Measurements from ENCODE around the gene RELB. TPM values are rescaled to one million over a fixed set of nuclear protein-coding genes. Genes with fewer than 3 reads are reported as not detected.

The RELB gene
- total and polyA plus RNA-seq, 9 of the 15 experiments (the other 6 are each of a cell fraction or from before 2014, with no cell fraction given): 0.15 to 1.1 (median 0.28) TPM; not detected in 2

DNA sequence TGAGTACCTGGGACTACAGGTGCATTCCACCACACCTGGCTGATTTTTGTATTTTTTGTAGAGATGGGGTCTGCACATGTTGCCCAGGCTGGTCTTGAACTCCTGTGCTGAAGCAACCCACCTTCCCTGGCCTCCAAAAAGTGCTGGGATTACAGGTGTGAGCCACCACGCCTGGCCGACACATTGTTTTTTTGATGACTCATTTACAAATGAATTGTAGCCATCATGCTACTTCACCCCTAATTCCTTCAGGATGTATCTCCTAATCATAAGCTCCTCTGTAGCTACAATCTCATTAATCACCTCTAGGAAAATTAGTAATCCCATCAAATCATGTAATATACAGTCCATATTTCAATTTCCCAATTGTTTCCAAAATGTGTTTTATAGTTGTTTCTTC, 17.9 kb downstream of the RELB start:
- in situ Hi-C loops (cut with MboI) (no loop called here), intact Hi-C loops (cut with micrococcal nuclease) (loop anchor here (5.0 to 10.0 kb wide), 3 partner anchors 168 to 316 kb away; partner anchors contain the start of gene EXOC3L2)
- Histone ChIP-seq H3K79me2 (ENCODE audit: control insufficient read depth, insufficient read depth, low read length) (no peaks in the 10 kb centered on the region), H3K4me3 (no peak overlapping the region), H3K36me3 (ENCODE audit: control insufficient read depth, insufficient read depth, low read length) (no peaks in the 10 kb centered on the region), H3K9ac (ENCODE audit: insufficient read depth in 1 of 2, low read depth in 2 of 2, low read length in 2 of 2) (no peak overlapping the region), H4K20me1 (replicated peaks; ENCODE audit: control insufficient read depth, insufficient read depth, low read length) (no peaks in the 10 kb centered on the region), H3K9me3 (replicated peaks; ENCODE audit: control insufficient read depth, insufficient read depth, low read depth, low read length) (no peaks in the 10 kb centered on the region), H3K27ac (ENCODE audit: extremely low read depth, low read depth, low read length) (no peak overlapping the region), H3K27me3 (ENCODE audit: control insufficient read depth in 2 of 2, insufficient read depth in 2 of 2, low read length in 2 of 2) (no peaks in the 10 kb centered on the region), H2AFZ (ENCODE audit: low read depth, low read length) (no peak overlapping the region), H3K4me1 (replicated peaks in 1 of 2; ENCODE audit: control insufficient read depth in 2 of 2, insufficient read depth in 2 of 2, low read length in 2 of 2) (peaks cover 0 to 5% of the 10 kb centered on the region in 2 experiments; a peak in 2 of 5 replicates), H3K4me2 (ENCODE audit: insufficient read depth, low read length) (no peak overlapping the region), H3K9me1 (ENCODE audit: control insufficient read depth, insufficient read depth, low read length) (no peaks in the 10 kb centered on the region)
- ChIA-PET POLR2A (interaction anchor here (0.7 kb wide), 1 partner anchor 61 kb away, joined by 3 read pairs; no protein-coding TSS in a partner anchor), CTCF (ENCODE audit: low intra/inter-chr PET ratio) (no interaction called here)
- no TSS peak for BruUV-seq (replicated peaks)
- FAIRE-seq: no peak
- DNase-seq (ENCODE audit: extremely low read depth in 1 of 4, low spot score in 3 of 4): no peak
- WGBS (ENCODE audit: insufficient coverage, low coverage, missing lambda C conversion rate): 49% methylated on average over 2 of the region's 2 CpGs
- TF ChIP-seq, protein P1, sequence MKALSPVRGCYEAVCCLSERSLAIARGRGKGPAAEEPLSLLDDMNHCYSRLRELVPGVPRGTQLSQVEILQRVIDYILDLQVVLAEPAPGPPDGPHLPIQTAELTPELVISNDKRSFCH (CRISPR knock-in tag; IDR thresholded peaks at IDR 0.05): no peak
- TF ChIP-seq, protein P1 (tag; IDR thresholded peaks at IDR 0.05): no peak
- TF ChIP-seq ZNF699 (CRISPR knock-in tag; IDR thresholded peaks at IDR 0.05; ENCODE audit: insufficient replicate concordance): no peak
- TF ChIP-seq ZBTB33 (CRISPR knock-in tag; IDR thresholded peaks at IDR 0.05): no peak
- TF ChIP-seq C11orf30 (IDR thresholded peaks at IDR 0.05; ENCODE audit: low read depth): peak; percentile 56
- 0 out of 2 replicates have a peak, but pooled peaks have one; percentile 28 for TF ChIP-seq NFE2 (IDR thresholded peaks at IDR 0.05; ENCODE audit: low read depth)
- no peak for TF ChIP-seq ZEB2 (IDR thresholded peaks at IDR 0.05)
- TF ChIP-seq ZNF316 (IDR thresholded peaks at IDR 0.05): peak; percentile 67
- TF ChIP-seq ZFPM2 (CRISPR knock-in tag; IDR thresholded peaks at IDR 0.05): no peak
- peak; percentile 36; the same call in 1 of the 2 replicates for TF ChIP-seq MAFG (tag; conservative IDR thresholded peaks at IDR 0.05)
- no peak for TF ChIP-seq ZNF609 (CRISPR knock-in tag; IDR thresholded peaks at IDR 0.05; ENCODE audit: borderline replicate concordance)
- ATAC-seq: no peak

All from K562 (cell line).